Left ventricle myocardium inferior (tissue), 1 donor: ENCODE data around the gene CCL28. TPM values are rescaled to one million over a fixed set of nuclear protein-coding genes. Genes with fewer than 3 reads are reported as not detected.

Source experiments
- DNase-seq: peaks from one replicate; pipeline ENCODE4 v3.0.0-alpha.2; 2020
- H3K27ac ChIP-seq: fragments of 200-600 bp; replicated peaks from 2 replicates; pipeline ENCODE4 v1.8.0; 2021
- H3K27me3 ChIP-seq: fragments of 200-600 bp; 2 replicates; pipeline ENCODE4 v1.8.0; 2021; ENCODE audit warnings: low read depth
- H3K36me3 ChIP-seq: fragments of 200-600 bp; 2 replicates; pipeline ENCODE4 v1.8.0; 2021
- H3K4me1 ChIP-seq: fragments of 200-600 bp; 2 replicates; pipeline ENCODE4 v1.8.0; 2021
- H3K4me3 ChIP-seq: fragments of 200-600 bp; 2 replicates; pipeline ENCODE4 v1.8.0; 2021; ENCODE audit warnings: mild to moderate bottlenecking, moderate library complexity
- H3K9me3 ChIP-seq: fragments of 200-600 bp; replicated peaks from 2 replicates; pipeline ENCODE4 v1.8.0; 2021
- intact Hi-C: fragments of 100-400 bp; cut with micrococcal nuclease; formaldehyde crosslinking; loops from one replicate; pipeline ENCODE4 v1.11.0; 2022
- total RNA-seq: library from RNA; stranded (reverse); fragmentation: NEBNext Ultra II Directional; extraction: Animal tissue kit (Norgen Biotek cat#: 25700); gene quantifications from one replicate; pipeline ENCODE4 v1.2.1, GENCODE V29; 2021
- TF ChIP-seq, protein P1 (sequence below): fragments of 200-600 bp; IDR thresholded peaks from 2 replicates; pipeline ENCODE4 v1.8.0; 2021; ENCODE audit warnings: antibody characterized with exemption, mild to moderate bottlenecking, borderline replicate concordance
- donor health status: DM: no; HTN: yes; CAD: no; lungs with severe emphysema.

Gene CCL28
- total RNA-seq, 1 donor from 2014 or later = 0.60 TPM

DNA sequence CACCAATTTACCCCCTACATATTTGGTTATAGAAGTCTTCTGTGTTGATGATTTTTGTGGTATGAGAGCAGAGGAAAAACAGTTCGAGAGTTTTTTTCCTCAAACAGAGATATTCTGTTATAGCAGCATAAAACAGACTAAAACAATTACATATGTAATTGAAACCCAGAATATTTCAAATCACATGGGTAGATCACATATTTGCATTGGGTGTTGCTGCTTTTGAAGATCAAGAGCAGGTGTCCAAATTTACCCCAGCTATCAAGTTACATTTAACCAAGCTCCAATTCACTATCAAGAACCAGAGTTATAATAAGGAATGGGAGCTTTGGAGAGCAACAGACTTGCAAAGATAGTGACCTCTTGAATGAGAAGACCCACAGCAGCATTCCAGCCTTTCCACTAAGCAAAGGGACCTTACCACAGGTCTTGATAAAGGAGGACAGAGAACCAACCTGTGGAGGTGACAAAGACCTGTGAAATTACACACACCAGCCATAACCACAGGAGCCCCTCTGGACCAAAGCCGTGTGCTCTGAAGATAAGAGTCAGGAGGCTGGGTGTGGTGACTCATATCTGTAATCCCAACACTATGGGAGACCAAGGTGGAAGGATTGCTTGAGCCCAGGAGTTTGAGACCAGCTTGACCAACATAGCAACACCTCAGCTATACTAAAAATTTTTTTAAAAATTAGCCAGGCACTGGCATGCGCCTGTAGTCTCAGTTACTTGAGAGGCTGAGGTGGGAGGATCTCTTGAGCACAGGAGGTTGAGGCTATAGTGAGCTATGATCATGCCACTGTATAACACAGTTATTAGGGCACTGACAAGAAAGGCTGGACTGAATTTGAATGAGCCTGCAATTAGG is 4.0 kb upstream of the CCL28 start:
- no peak overlapping the region for H3K4me3 ChIP-seq
- TF ChIP-seq, protein P1, sequence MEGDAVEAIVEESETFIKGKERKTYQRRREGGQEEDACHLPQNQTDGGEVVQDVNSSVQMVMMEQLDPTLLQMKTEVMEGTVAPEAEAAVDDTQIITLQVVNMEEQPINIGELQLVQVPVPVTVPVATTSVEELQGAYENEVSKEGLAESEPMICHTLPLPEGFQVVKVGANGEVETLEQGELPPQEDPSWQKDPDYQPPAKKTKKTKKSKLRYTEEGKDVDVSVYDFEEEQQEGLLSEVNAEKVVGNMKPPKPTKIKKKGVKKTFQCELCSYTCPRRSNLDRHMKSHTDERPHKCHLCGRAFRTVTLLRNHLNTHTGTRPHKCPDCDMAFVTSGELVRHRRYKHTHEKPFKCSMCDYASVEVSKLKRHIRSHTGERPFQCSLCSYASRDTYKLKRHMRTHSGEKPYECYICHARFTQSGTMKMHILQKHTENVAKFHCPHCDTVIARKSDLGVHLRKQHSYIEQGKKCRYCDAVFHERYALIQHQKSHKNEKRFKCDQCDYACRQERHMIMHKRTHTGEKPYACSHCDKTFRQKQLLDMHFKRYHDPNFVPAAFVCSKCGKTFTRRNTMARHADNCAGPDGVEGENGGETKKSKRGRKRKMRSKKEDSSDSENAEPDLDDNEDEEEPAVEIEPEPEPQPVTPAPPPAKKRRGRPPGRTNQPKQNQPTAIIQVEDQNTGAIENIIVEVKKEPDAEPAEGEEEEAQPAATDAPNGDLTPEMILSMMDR = no peak
- intact Hi-C loops = no loop called here
- no peak overlapping the region for H3K27ac ChIP-seq
- no peaks in the 10 kb centered on the region for H3K4me1 ChIP-seq
- no peaks in the 10 kb centered on the region for H3K36me3 ChIP-seq
- H3K9me3 ChIP-seq = no peaks in the 10 kb centered on the region
- no peaks in the 10 kb centered on the region for H3K27me3 ChIP-seq
- no peak for DNase-seq

DNA sequence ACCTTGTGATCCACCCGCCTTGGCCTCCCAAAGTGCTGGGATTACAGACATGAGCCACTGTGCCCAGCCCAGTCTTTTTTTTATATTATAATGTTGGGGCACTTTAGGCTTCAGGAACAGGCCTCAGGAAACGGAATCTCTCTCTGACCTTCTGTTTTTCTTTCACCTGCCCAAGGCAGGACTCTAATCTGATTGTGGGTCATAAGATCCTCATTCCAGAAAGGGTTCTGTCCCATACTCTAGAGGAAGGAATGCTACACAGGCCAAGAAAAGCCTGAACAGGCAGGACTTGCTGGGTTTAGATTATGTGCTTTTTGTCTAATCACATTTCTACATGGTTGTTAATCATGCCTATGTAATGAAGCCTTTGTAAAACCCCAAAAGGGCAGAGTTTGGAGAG is 1.8 kb upstream of the CCL28 start:
- H3K4me3 ChIP-seq = no peak overlapping the region
- no peaks in the 10 kb centered on the region for H3K4me1 ChIP-seq
- no peak for DNase-seq
- H3K27ac ChIP-seq = no peak overlapping the region
- H3K9me3 ChIP-seq = no peaks in the 10 kb centered on the region
- no peaks in the 10 kb centered on the region for H3K36me3 ChIP-seq
- TF ChIP-seq, protein P1 = no peak
- H3K27me3 ChIP-seq = no peaks in the 10 kb centered on the region
- intact Hi-C loops = no loop called here

DNA sequence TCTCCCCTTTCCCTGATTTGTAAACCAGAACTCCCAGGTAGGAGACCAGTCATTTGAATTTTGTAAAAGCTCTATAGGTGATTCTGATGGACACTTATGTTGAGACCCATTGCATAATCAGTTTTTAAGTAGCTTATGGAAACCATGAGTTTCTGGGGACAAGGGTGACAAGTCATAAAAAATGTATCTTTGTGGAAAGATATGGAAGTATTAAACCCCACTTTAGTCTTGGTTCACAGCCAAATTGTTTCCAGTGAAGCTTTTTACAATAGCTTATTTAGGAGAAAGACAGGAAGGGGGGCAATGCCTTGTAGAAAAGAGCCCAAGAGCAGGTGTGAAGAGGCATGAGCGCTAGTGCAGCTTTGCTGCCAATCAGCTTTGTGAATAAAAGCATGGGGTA is 453 bp upstream of the CCL28 start:
- Histone ChIP-seq H3K4me1 (no peaks in the 10 kb centered on the region), H3K4me3 (no peak overlapping the region), H3K27me3 (no peaks in the 10 kb centered on the region), H3K27ac (no peak overlapping the region), H3K36me3 (no peaks in the 10 kb centered on the region), H3K9me3 (no peaks in the 10 kb centered on the region)
- TF ChIP-seq, protein P1 = no peak
- DNase-seq = no peak
- intact Hi-C loops = no loop called here

DNA sequence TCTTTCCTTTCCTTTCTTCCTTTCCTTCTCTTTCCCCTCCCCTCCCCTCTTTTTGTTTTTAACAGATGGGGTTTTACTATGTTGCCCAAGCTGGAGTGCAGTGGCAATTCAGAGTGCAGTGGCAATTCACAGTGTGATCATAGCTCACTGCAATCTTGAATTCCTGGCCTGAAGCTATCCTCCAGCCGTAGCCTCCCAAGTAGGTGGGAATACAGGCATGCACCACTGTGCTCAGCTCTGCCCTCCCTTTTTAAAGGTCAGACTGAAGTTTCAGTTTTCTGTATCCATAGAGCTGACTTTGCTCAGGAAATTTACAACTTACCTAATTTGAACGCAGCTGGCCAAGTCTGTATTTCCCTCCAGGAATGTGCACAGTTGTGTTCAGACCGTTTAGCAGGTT is 696 bp downstream of the CCL28 start:
- H3K36me3 ChIP-seq = no peaks in the 10 kb centered on the region
- H3K27ac ChIP-seq = no peak overlapping the region
- H3K27me3 ChIP-seq = no peaks in the 10 kb centered on the region
- no peak for DNase-seq
- intact Hi-C loops = no loop called here
- TF ChIP-seq, protein P1 = no peak
- H3K4me3 ChIP-seq = no peak overlapping the region
- peaks cover 3% of the 10 kb centered on the region for H3K9me3 ChIP-seq
- no peaks in the 10 kb centered on the region for H3K4me1 ChIP-seq

DNA sequence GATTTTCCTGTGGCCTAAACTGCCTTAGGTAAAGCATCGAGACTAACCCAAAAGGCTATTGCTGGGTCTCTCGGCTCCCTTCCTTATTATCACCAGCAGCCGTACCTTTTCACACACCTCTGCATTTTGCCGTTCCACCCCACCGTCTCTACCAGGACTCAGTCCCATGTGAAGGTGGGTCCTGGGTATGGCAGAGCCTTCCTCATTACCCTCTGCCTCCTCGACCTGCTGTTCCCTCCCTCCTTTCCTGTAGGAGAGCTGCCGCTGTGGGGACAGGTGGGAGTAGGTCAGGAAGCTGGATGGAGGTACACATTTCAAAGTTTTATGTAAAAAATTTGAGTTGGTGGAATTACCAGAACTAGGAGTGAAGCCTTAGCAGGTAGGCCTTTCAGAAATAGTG is 1.8 kb downstream of the CCL28 start:
- TF ChIP-seq, protein P1 = no peak
- Histone ChIP-seq H3K4me1 (no peaks in the 10 kb centered on the region), H3K4me3 (no peak overlapping the region), H3K27me3 (no peaks in the 10 kb centered on the region), H3K27ac (no peak overlapping the region), H3K36me3 (no peaks in the 10 kb centered on the region), H3K9me3 (peaks cover 3% of the 10 kb centered on the region)
- no peak for DNase-seq
- intact Hi-C loops = no loop called here
